ENCODE results near the gene SCP2.

The SCP2 gene

DNA sequence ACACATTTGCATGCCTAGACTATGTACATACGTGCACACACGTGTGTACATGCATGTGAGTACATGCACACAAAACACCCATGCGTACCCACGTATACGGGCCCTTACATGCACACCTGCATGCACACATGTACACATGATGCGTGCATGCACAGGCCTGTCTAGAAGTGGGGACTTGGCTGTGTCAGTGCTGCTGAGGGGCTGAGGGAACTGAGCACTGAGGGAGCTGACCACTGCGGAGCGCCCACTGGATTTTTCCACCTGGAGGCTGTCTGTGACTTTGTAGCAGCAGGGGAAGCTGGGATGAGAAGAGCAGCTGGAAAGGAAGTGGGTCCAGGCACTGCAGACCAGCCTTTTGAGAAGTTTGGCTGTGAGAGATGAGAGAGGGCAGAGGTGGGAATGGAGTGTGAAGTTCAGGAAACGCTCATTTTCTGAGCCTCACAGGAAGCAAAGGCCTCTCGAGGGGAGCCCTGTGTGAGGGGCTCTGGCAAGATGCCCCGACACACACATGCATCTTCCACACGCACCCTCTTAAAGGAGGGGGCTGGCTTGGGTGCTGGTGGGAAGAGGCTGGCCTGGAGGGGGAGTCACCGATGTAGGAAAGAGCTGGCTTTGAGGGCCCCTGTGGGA is 155.9 kb downstream of the SCP2 start:
- DNase-seq (ENCODE audit: low read depth): no peak

DNA sequence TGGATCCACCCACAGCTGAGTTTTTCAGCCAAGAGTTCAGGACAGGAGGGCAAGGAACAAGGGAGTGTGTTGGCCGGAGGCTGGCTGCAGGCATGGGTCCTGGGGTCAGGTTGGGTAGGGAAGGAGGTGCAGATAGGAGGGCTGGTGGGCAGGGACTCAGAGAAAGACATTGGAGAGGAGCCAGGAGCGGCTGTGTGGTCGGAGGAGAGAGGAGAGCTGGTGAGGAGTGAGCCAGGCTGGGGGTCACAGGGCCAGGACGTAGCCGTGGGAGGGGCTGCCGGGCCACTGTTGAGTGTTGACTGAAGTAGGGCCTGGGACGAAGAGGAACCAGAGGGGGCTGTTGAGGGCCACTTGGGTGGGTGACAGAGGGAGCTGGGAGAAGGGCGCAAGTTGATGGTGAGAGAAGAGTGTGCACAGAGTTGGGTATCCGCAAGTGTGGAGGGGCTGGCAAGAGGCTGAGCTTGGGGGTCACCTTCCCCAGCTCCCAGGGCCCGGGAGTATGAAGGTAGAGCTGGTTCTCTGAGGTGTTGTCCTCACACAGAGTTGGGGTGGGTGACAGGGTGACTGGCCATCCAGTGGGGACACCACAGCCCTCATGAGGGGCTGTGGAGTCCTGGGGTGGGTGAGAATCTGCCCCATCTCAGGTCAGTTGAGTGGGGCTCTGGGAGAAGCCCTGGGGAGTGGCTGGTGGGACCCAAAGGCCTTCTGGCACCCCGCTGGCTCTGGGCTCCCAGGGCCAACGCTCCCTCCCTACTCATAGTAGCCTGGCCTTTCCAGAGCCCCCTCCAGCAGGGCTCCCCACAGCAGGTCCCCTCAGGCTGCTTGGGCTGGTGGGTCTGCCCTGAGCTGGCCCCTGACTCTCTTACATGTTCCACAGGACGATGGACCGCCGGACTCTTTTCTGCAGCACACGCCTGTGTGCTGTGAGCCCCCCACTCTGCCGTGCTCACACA is 156.8 kb downstream of the SCP2 start:
- DNase-seq (ENCODE audit: low read depth): no peak

DNA sequence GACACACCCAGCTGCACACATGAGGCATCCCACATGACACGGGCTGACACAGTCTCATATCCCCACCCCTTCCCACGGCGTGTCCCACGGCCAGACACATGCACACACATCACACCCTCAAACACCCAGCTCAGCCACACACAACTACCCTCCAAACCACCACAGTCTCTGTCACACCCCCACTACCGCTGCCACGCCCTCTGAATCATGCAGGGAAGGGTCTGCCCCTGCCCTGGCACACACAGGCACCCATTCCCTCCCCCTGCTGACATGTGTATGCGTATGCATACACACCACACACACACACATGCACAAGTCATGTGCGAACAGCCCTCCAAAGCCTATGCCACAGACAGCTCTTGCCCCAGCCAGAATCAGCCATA is 157.5 kb downstream of the SCP2 start:
- no peak for DNase-seq (ENCODE audit: low read depth)

DNA sequence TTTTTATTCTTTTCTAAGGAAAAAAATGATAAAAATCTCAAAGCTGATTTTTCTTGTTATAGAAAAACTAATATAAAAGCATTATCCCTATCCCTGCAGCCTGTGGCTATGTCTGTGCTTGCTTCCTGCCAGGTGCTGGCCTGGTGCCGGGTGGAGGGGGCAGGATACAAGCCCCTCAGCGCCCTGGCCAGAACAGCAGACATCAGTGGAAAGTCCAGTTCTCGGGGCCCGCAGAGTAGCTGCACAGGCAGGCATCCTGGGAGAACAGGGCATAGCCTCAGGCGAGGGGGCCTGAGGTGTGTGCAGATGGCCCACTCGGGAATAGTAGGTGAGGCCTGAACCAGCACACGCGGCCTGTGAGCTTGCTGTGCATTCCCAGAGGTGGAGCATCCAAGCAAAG is 158.3 kb downstream of the SCP2 start:
- DNase-seq (ENCODE audit: low read depth): no peak

DNA sequence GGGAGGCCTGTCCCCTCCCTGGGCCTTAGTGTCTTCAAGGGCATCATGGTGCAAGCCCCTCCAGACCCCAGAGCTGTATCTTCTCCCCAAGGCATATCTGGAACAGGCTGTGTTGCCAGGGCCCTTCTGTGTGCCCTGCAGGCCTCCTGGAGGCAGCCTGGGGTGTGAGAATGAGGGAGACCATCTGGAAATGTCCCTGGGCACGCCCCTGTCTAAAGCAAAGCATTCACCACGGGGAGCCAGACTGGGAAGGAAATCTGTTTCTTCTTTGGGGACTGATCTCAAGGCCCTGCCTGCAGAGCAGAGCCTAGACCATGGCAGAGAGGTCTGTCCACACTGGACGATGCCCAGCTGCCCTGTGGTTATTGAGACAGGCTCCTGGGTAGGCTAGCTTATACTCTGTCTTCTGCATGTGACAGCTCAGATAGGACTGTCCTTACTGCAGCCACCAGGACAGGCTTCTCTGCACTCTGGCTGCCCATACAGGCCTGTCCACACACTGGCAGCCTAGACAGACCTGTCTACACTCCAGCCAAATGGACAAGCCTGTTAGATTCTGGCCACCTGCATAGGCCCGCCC is 159.5 kb downstream of the SCP2 start:
- DNase-seq (ENCODE audit: low read depth): no peak

DNA sequence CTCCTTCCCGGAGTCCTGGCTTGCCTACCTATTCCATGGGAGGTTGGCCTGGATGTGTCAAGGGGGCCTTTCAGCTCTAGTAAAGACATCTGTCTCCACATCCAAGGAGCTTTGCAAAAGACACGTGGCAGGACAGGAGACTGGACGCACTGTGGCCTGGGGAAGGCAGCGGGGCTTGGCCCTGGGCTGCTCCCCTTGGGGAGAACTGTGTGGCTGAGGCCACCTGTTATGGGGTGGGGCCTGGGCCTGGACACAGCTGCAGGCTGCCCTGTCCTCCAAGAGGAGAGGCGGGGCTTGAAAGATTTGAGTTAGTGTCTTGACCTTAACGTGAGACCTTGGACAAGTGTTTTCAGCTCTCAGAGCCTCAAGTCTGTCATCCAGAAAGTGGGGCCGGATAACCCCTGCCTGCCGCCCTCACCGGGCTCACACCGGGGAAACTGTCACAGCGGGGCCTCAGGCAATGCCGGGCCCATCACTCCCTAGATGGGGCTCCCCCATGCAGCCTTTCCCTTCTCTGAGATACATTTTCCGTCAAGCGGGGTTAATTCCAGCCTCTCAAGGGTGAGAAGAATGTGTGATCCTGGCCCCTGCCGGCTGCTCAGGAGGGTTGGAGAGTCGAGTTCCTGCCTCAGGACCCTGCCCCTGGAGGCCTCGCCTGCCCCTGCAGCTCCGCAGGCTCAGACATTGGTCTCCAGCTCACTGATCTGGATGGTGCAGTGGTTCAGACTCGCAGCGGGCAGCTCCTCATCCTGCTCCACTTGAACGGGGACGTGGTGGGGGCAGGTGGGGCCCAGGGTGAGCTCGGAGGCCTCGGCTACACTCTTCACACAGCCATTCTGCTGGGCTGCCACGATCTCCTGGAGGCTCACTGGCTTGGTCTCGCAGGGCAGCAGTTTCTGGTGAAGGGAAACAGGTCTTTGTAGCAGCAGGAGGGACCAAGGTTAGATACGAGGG is 160.5 kb downstream of the SCP2 start:
- DNase-seq (ENCODE audit: low read depth): no peak

DNA sequence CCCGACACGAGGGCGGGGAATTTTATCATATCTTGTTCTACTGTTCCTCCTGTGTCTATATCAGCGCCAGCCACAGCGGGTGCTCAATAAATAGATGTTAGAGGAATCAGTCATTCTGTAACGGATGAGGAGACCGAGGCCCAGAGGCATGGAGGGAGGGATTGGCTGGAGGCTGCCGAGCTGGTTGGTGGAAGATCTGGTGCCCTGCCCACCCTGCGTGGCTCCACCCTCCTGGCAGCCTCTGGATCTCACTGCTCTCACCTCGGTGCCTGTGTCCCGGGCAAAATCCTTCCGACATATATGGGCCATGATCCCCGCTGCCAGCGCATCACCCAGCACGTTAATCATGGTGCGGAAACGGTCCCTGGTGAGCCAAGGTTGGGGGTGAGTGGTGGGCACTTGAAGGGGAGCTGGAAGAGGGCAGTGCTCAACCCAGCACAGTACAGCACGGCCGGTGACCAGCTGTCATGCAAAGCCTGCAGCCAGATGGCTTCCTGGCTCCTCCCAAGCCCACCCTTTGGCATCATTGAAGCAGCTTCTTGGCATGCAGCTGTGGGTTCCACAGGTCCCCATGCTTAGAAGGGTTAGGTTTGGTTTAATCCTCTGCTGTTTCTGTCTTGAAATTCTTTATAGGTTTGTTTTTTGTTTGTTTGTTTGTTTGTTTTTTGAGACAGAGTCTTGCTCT is 161.7 kb downstream of the SCP2 start:
- no peak for DNase-seq (ENCODE audit: low read depth)

DNA sequence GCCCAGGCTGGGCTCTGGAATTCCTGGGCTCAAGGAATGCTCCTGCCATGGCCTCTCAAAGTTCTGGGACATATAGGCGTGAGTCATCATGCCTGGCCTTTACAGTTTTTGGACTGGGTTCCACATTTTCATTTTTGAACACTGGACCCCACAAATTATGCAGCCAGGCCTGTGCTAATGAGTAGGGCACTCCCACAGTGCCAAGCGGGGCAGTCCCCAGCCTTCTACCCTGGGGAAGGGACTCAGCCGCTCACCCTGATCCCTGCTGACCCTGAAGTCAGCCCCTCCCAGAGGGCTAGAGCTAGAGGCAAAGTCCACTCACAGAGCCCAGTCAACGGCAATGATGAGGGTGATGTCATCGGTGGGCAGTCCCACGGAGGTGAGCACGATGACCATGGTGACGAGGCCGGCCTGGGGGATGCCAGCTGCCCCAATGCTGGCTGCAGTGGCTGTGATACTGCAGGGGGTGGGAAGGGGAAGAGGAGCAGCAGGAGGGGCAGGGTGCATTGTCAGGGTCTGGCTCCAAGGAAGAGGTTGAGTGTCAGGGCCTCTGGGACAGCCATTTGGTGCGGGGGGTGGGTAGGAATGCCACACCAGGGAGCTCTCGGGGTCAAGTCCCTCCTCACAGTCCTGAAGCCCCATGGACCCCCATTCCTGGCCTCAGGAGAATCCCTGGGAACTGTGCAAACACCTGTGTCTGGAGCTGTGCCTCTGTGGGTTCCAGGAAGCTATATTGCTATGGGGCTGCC is 162.6 kb downstream of the SCP2 start:
- DNase-seq (ENCODE audit: low read depth): no peak

DNA sequence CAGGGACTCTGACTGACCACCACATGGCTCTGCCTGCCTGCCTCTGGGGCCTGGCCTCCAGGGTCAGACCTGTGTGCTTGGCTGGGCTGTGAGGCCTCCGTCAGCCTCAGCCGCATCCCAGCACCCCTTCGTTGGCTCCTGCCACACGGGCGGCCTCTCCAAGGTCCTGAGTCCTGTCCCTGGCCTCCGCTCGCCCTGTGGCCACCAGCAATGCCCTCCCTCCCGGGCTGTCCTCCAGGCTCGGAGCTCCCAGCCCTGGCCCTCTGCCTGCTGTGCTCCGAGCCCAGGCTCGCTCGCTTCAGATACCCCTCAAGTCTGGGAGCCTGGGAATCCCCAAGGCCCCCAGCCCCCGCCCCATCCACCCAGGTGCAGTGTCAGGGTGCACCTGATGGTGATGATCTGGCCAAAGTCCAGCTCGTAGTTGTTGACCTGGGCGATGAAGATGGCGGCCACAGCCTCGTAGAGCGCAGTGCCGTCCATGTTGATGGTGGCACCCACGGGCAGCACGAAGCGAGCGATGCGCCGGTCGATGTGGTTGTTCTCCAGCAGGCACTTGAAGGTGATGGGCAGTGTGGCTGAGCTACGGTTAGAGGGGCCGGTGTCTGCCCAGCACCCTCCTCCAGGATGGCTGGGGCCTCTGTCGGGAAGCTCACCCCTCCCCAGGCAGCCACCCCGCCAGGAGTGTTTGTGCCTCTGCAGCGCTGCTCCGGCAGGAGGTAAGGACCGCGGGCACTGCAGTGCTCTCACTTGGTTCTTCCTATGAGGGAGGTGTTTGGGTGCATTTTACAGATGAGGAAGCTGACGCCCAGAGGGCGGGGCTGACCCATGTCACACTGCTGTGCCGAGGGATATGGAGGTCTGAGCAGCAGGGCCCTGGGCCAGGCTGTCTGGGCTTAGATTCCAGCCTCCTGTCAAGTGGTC is 163.4 kb downstream of the SCP2 start:
- no peak for DNase-seq (ENCODE audit: low read depth)

DNA sequence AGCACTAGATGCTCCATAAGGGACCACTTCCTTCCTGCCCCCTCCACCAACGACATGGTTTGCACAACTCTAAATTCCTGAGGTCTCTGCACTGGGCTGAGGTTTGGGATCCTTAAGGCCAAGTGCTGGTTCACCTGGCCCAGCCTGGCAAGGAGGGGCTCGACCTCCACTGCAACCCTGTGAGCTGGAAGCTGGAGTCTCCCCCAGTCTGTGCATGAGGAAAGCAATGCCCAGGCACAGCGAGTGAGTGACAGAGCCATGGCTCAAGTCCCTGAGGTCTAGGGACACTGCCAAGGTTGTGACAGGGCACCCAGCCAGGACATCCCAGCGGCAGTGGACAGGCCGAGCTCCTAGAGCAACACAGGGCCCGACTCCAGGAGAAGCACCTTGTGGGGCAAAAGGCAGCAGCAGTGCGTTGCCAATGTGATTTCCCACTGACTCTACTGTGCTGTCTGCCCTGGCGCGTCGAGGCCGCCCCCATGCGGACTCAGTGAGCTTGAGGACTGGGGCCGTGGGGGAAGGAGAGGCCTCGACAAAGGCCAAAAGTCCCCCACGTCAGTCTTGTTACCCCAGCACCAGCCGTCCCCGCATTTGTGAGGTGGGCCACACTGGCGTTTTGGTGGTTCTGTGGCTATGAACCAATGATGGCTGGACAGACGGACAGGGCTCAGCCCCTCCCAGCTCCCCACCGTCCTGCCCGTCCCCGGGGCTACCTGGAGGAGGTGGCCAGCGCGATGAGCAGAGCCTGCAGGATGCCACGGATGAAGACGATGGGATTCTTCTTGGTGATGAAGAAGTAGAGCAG is 165.0 kb downstream of the SCP2 start:
- DNase-seq (ENCODE audit: low read depth): no peak

DNA sequence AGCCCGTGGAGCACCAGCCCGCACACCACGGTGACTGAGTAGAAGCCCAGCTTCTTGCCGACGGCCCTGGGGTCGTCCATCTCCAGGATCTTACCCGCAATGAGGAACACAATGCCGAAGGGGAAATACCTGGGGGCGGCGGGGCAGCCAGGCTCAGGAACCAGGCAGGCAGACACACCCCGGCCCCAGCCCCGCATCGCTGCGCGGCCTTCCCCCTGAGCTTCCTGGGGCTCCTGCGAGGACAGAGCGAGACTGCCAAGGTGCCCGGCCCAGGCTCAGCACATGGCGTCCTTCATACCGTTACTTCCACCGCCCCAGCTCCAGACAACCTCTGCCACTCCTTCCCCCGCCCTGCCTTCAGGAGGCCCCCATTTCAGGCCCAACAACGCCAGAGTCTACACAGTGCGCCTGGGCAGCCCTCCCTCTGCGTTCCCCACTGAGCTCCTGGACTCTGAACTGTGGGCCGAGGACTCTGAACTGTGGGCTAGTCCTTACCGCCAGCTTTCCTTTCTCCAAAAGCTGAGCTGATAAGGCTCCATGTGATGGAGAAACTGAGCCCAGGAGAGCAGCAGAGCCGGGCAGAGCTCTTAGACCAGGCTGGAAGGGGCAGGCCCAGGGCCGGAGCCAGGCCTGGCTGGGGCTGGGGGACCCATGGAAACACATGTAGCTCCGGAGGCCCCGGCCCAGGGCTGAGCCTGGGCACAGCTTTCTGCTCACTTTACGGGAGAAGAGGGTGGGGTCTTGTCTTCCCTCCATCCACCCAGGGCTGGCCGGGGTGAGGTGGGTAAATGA is 165.8 kb downstream of the SCP2 start:
- DNase-seq (ENCODE audit: low read depth): no peak

DNA sequence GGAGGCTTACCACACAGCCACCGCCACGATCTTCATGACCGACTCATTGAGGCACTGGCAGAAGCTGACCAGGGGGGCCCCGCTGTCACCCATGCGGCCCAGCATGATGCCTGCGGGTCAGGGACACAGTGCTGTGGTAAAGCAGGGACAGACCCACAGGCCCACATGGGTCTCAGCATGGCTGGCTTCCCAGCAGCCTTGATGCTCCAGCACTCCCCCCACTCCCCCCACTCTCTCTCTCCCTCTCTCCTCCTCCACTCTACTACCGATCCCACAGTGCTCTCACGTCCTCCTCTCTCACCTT is 166.3 kb downstream of the SCP2 start:
- DNase-seq (ENCODE audit: low read depth): no peak

DNA sequence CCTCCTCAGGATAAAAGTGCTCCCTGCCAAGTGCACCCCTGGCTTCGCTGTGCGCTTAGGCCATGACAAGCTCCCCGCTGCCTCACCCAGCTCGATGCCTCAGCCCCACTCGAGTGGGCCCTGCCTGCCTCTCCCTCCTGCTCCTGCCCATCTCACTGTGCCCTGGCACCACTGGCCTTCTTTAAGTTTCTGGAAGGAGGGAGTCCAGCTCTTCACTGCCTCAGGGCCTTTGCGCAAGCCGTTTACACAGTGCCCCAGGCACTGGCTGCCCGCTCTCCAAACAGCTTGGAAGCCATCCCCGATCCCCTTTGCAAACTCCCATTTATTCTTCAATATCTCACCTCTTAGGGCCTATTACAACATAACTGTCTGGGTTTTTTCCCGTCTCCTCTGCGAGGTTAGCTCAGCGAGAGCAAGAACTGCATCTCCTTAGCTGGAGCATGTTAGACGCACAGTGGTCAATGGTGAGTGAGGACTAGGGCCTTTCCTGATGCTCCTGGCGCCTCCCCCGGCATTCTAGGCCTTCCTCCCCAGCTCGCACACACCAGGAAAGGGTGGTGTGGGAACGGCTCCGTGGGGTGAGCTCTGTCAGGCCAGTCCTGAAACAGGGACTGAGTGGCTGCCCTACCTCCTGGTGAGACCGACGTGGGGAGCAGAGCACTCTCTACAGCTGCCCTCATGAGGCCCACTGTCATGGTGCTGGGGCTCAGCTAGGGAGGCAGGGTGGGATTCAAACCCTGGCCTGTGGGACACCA is 166.9 kb downstream of the SCP2 start:
- no peak for DNase-seq (ENCODE audit: low read depth)

DNA sequence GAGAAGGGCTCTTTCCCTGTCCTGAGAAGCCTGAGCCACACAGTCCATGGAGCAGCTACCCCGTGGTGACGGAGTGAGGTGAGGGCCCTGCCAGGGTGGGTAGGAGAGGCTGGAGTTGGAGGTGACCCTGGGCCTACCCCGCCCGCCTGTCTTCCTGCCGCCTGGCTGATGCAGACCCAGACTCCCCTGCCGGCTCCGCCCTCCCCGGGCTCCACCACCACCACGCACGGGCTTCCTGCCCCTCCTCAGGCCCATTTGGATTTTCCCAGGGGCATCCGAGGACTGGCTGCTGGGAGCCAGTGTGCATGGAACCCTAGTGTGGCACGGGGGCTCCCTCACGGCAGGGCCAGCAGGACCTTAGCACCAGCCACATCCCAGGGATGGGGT is 167.4 kb downstream of the SCP2 start:
- DNase-seq (ENCODE audit: low read depth): no peak
